Neuronal stem cell (in vitro differentiated cells): ENCODE measurements around the gene CYP4F22.

Source experiments
- DNase-seq: peaks from one replicate; pipeline ENCODE4 v3.0.0-alpha.2; 2013; ENCODE audit warnings: low spot score
- H2AFZ ChIP-seq: one replicate; pipeline ENCODE4 v1.6.1; 2013; ENCODE audit warnings: mild to moderate bottlenecking, low read length, inconsistent platforms
- H2AK5ac ChIP-seq: 2 replicates; pipeline ENCODE4 v1.6.1; 2013; ENCODE audit warnings: low read depth, mild to moderate bottlenecking, inconsistent platforms, low read length, moderate library complexity, mixed read lengths
- H2BK120ac ChIP-seq: 2 replicates; pipeline ENCODE4 v1.6.1; 2013; ENCODE audit warnings: low read depth, mild to moderate bottlenecking, inconsistent platforms, low read length, moderate library complexity, mixed read lengths
- H2BK12ac ChIP-seq: one replicate; pipeline ENCODE4 v1.6.1; 2013; ENCODE audit warnings: low read length, inconsistent platforms
- H2BK15ac ChIP-seq: 2 replicates; pipeline ENCODE4 v1.6.1; 2013; ENCODE audit warnings: mild to moderate bottlenecking, low read length, inconsistent platforms, mixed read lengths
- H2BK5ac ChIP-seq: one replicate; pipeline ENCODE4 v1.6.1; 2013; ENCODE audit warnings: inconsistent platforms, mild to moderate bottlenecking, low read length, moderate library complexity
- H3K14ac ChIP-seq: one replicate; pipeline ENCODE4 v1.6.1; 2013; ENCODE audit warnings: low read length, inconsistent platforms
- H3K18ac ChIP-seq: 2 replicates; pipeline ENCODE4 v1.6.1; 2013; ENCODE audit warnings: low read length, inconsistent platforms
- H3K23ac ChIP-seq: 2 replicates; pipeline ENCODE4 v1.6.1; 2013; ENCODE audit warnings: low read depth, mild to moderate bottlenecking, mixed read lengths, low read length, inconsistent platforms; ENCODE audit not compliant: poor library complexity
- H3K27ac ChIP-seq: replicated peaks from 3 replicates; pipeline ENCODE4 v1.5.1; 2013; ENCODE audit warnings: low read length, inconsistent platforms
- H3K27me3 ChIP-seq, 3 experiments: 2 replicates each; pipeline ENCODE4 v1.6.1; 2013; ENCODE audit warnings: low read length in 3 of 3, mild to moderate bottlenecking in 2 of 3, inconsistent platforms in 1 of 3, low read depth in 1 of 3, mixed read lengths in 1 of 3, moderate library complexity in 1 of 3; ENCODE audit not compliant: control insufficient read depth in 3 of 3, insufficient read depth in 3 of 3
- H3K36me3 ChIP-seq, 2 donors: replicated peaks in 1 of 2; 2 replicates each; pipeline ENCODE4 v1.6.1; 2013; ENCODE audit warnings: low read length in 2 of 2; ENCODE audit not compliant: control insufficient read depth in 2 of 2, insufficient read depth in 2 of 2
- H3K4ac ChIP-seq: 2 replicates; pipeline ENCODE4 v1.6.1; 2013; ENCODE audit warnings: inconsistent platforms, mild to moderate bottlenecking, low read length, moderate library complexity
- H3K4me1 ChIP-seq, 2 donors: 1 replicate in 1 of 2; 2 replicates in 1 of 2; pipeline ENCODE4 v1.6.1; 2013; ENCODE audit warnings: low read length in 2 of 2, low read depth in 1 of 2; ENCODE audit not compliant: control insufficient read depth in 2 of 2, insufficient read depth in 1 of 2
- H3K4me2 ChIP-seq: one replicate; pipeline ENCODE4 v1.6.1; 2013; ENCODE audit warnings: mild to moderate bottlenecking, low read length, inconsistent platforms; ENCODE audit not compliant: insufficient read depth, poor library complexity, severe bottlenecking
- H3K4me3 ChIP-seq, 2 donors: 2 replicates each; pipeline ENCODE4 v1.5.1; 2013; ENCODE audit warnings: low read length in 2 of 2, mild to moderate bottlenecking in 2 of 2, inconsistent platforms in 1 of 2, moderate library complexity in 1 of 2
- H3K79me1 ChIP-seq: one replicate; pipeline ENCODE4 v1.6.1; 2013; ENCODE audit warnings: low read depth, mild to moderate bottlenecking, inconsistent platforms, low read length, moderate library complexity
- H3K9ac ChIP-seq: one replicate; pipeline ENCODE4 v1.6.1; 2013; ENCODE audit warnings: mild to moderate bottlenecking, low read depth, low read length, inconsistent platforms; ENCODE audit not compliant: poor library complexity
- H3K9me3 ChIP-seq, 2 donors: replicated peaks in 1 of 2; 2 replicates each; pipeline versions ENCODE3 to v1.6.1; 2013; ENCODE audit warnings: low read length in 2 of 2, mild to moderate bottlenecking in 2 of 2, inconsistent platforms in 1 of 2, low read depth in 1 of 2, mixed read lengths in 1 of 2, moderate library complexity in 1 of 2; ENCODE audit not compliant: control insufficient read depth in 2 of 2, insufficient read depth in 1 of 2
- H4K8ac ChIP-seq: one replicate; pipeline ENCODE4 v1.6.1; 2013; ENCODE audit warnings: low read depth, mild to moderate bottlenecking, inconsistent platforms, low read length, moderate library complexity
- H4K91ac ChIP-seq: one replicate; pipeline ENCODE4 v1.6.1; 2013; ENCODE audit warnings: low read length, low read depth, mild to moderate bottlenecking, inconsistent platforms; ENCODE audit not compliant: poor library complexity
- WGBS, 2 donors: extraction: QIAGEN DNeasy Blood & Tissue Kit; methylation state at CpG; one replicate each; pipeline ENCODE4 v1.1.7; 2013; ENCODE audit warnings: missing lambda C conversion rate in 2 of 2, mixed read lengths in 1 of 2; ENCODE audit not compliant: insufficient read length in 2 of 2, insufficient replicate concordance in 1 of 2; ENCODE audit errors: extremely low coverage in 2 of 2; 5-methylcytosine and 5-hydroxymethylcytosine counted together

CYP4F22 gene

GRCh38 chr19:15524781-15525180 lies 16.5 kb downstream of the CYP4F22 start:
- H3K23ac ChIP-seq: no peak overlapping the region
- peaks cover 8% of the 10 kb centered on the region for H3K79me1 ChIP-seq
- no peak overlapping the region for H2BK5ac ChIP-seq
- H3K4me2 ChIP-seq: no peak overlapping the region
- no peak overlapping the region for H3K4me3 ChIP-seq
- no peak overlapping the region for H3K27ac ChIP-seq
- DNase-seq: no peak
- H3K14ac ChIP-seq: no peak overlapping the region
- no peak overlapping the region for H2AFZ ChIP-seq
- no peak overlapping the region for H3K9ac ChIP-seq
- no peak overlapping the region for H3K4ac ChIP-seq
- no peak overlapping the region for H4K8ac ChIP-seq
- no peak overlapping the region for H3K18ac ChIP-seq
- no peaks in the 10 kb centered on the region for H3K36me3 ChIP-seq
- no peak overlapping the region for H4K91ac ChIP-seq
- no peak overlapping the region for H2BK15ac ChIP-seq
- H3K27me3 ChIP-seq: no peaks in the 10 kb centered on the region
- no peak overlapping the region for H2BK12ac ChIP-seq
- no peak overlapping the region for H2AK5ac ChIP-seq
- WGBS, 2 donors: no CpG with 5 or more reads among the region's 5 CpGs
- H3K4me1 ChIP-seq: no peaks in the 10 kb centered on the region
- H2BK120ac ChIP-seq: no peak overlapping the region
- peaks cover 0 to 14% of the 10 kb centered on the region in 2 donors for H3K9me3 ChIP-seq

GRCh38 chr19:15525291-15525690 lies 17.0 kb downstream of the CYP4F22 start:
- no peak overlapping the region for H2BK12ac ChIP-seq
- no peak overlapping the region for H3K14ac ChIP-seq
- no peak overlapping the region for H2BK15ac ChIP-seq
- peak overlapping the region; percentile 71 for H3K18ac ChIP-seq
- peaks cover 8% of the 10 kb centered on the region for H3K79me1 ChIP-seq
- no peak overlapping the region for H4K8ac ChIP-seq
- no peak overlapping the region for H2AK5ac ChIP-seq
- no peaks in the 10 kb centered on the region for H3K27me3 ChIP-seq
- peak overlapping the region; percentile 11 for H3K4me2 ChIP-seq
- DNase-seq: no peak
- H3K9me3 ChIP-seq: peaks cover 0 to 19% of the 10 kb centered on the region in 2 donors
- no peak overlapping the region for H3K27ac ChIP-seq
- no peak overlapping the region for H3K4ac ChIP-seq
- H2AFZ ChIP-seq: no peak overlapping the region
- no peaks in the 10 kb centered on the region for H3K36me3 ChIP-seq
- no peak overlapping the region for H4K91ac ChIP-seq
- no peaks in the 10 kb centered on the region for H3K4me1 ChIP-seq
- no peak overlapping the region for H3K4me3 ChIP-seq
- WGBS, 2 donors: no CpG with 5 or more reads among the region's 15 CpGs
- no peak overlapping the region for H2BK120ac ChIP-seq
- no peak overlapping the region for H3K9ac ChIP-seq
- no peak overlapping the region for H3K23ac ChIP-seq
- H2BK5ac ChIP-seq: no peak overlapping the region

GRCh38 chr19:15526408-15526807 lies 18.1 kb downstream of the CYP4F22 start:
- Histone ChIP-seq H3K27me3 (no peaks in the 10 kb centered on the region), H3K23ac (no peak overlapping the region), H3K14ac (no peak overlapping the region), H2BK5ac (no peak overlapping the region), H3K18ac (no peak overlapping the region), H3K9ac (no peak overlapping the region), H3K4me2 (no peak overlapping the region), H3K27ac (no peak overlapping the region), H3K4me1 (no peaks in the 10 kb centered on the region), H4K91ac (no peak overlapping the region), H3K9me3 (peaks cover 0 to 19% of the 10 kb centered on the region in 2 donors), H2BK15ac (no peak overlapping the region), H2BK120ac (no peak overlapping the region), H3K4ac (no peak overlapping the region), H3K4me3 (no peak overlapping the region), H2BK12ac (no peak overlapping the region), H2AFZ (no peak overlapping the region), H2AK5ac (no peak overlapping the region), H3K36me3 (no peaks in the 10 kb centered on the region), H4K8ac (no peak overlapping the region), H3K79me1 (peaks cover 8% of the 10 kb centered on the region)
- no CpG with 5 or more reads among the region's 2 CpGs for WGBS, 2 donors
- no peak for DNase-seq

GRCh38 chr19:15527705-15528104 lies 19.4 kb downstream of the CYP4F22 start:
- H2AFZ ChIP-seq: no peak overlapping the region
- H2AK5ac ChIP-seq: no peak overlapping the region
- H3K23ac ChIP-seq: no peak overlapping the region

More at GRCh38 chr19:15527705-15528104, 19.4 kb downstream of the CYP4F22 start:
- no peak for DNase-seq
- H4K8ac ChIP-seq: no peak overlapping the region
- no peaks in the 10 kb centered on the region for H3K4me1 ChIP-seq
- H3K18ac ChIP-seq: no peak overlapping the region
- H3K14ac ChIP-seq: no peak overlapping the region
- H3K27ac ChIP-seq: no peak overlapping the region
- no peak overlapping the region for H2BK15ac ChIP-seq
- H2BK5ac ChIP-seq: no peak overlapping the region
- H3K4ac ChIP-seq: no peak overlapping the region
- no peak overlapping the region for H3K9ac ChIP-seq
- H4K91ac ChIP-seq: no peak overlapping the region
- H3K27me3 ChIP-seq: no peaks in the 10 kb centered on the region
- H3K9me3 ChIP-seq: peaks cover 0 to 19% of the 10 kb centered on the region in 2 donors
- no peaks in the 10 kb centered on the region for H3K36me3 ChIP-seq
- peak overlapping the region in 1 of 2 donors; percentile 27 for H3K4me3 ChIP-seq
- H3K4me2 ChIP-seq: no peak overlapping the region
- peaks cover 8% of the 10 kb centered on the region for H3K79me1 ChIP-seq
- WGBS, 2 donors: no CpG with 5 or more reads among the region's 3 CpGs
- no peak overlapping the region for H2BK12ac ChIP-seq
- H2BK120ac ChIP-seq: no peak overlapping the region
